ENCODE data around the gene C1QL4. TPM values are rescaled to one million over a fixed set of nuclear protein-coding genes. Genes with fewer than 3 reads are reported as not detected.

The C1QL4 gene
- total and polyA plus RNA-seq, 2 of the 8 experiments (the other 6 are each of a cell fraction or from before 2014, with no cell fraction given) = 0.28 to 0.63 TPM

- TF ChIP-seq SIRT6 (IDR thresholded peaks at IDR 0.05; ENCODE audit: low read length) = no peak
Measured at GRCh38 chr12:49355913-49356312, 18.9 kb upstream of the C1QL4 start (continued).

Data from H1 (cell line).